H9 (cell line): ENCODE data around the gene PLB1. TPM values are rescaled to one million over a fixed set of nuclear protein-coding genes. Genes with fewer than 3 reads are reported as not detected.

Experiments
- DNase-seq: peaks from one replicate; pipeline ENCODE4 v3.0.0-alpha.2; 2017
- H2AFZ ChIP-seq: one replicate; pipeline ENCODE4 v1.6.1; 2013; ENCODE audit warnings: mild to moderate bottlenecking, low read length, control low read depth, moderate library complexity
- H2AK5ac ChIP-seq: 2 replicates; pipeline ENCODE4 v1.6.1; 2013; ENCODE audit warnings: low read length, control low read depth, mixed read lengths; ENCODE audit not compliant: insufficient read length
- H2BK120ac ChIP-seq: one replicate; pipeline ENCODE4 v1.6.1; 2013; ENCODE audit warnings: low read depth, mild to moderate bottlenecking, low read length, control low read depth, inconsistent platforms; ENCODE audit not compliant: poor library complexity, severe bottlenecking
- H2BK12ac ChIP-seq: 2 replicates; pipeline ENCODE4 v1.6.1; 2013; ENCODE audit warnings: low read length, control low read depth, mixed read lengths, low read depth; ENCODE audit not compliant: insufficient read length
- H2BK15ac ChIP-seq: 2 replicates; pipeline ENCODE4 v1.6.1; 2013; ENCODE audit warnings: low read depth, low read length, control low read depth
- H2BK20ac ChIP-seq: one replicate; pipeline ENCODE4 v1.6.1; 2013; ENCODE audit warnings: low read depth, mild to moderate bottlenecking, low read length, control low read depth, inconsistent platforms; ENCODE audit not compliant: poor library complexity, severe bottlenecking
- H2BK5ac ChIP-seq: 2 replicates; pipeline ENCODE4 v1.6.1; 2013; ENCODE audit warnings: low read length, control low read depth, mixed read lengths; ENCODE audit not compliant: insufficient read length
- H3K14ac ChIP-seq: 2 replicates; pipeline ENCODE4 v1.6.1; 2013; ENCODE audit warnings: low read length, control low read depth; ENCODE audit not compliant: insufficient read depth
- H3K18ac ChIP-seq: 2 replicates; pipeline ENCODE4 v1.6.1; 2013; ENCODE audit warnings: low read depth, mild to moderate bottlenecking, mixed read lengths, low read length, control low read depth; ENCODE audit not compliant: insufficient read length
- H3K23ac ChIP-seq: 2 replicates; pipeline ENCODE4 v1.6.1; 2013; ENCODE audit warnings: low read length, control low read depth, mixed read lengths, low read depth; ENCODE audit not compliant: insufficient read length
- H3K23me2 ChIP-seq: 2 replicates; pipeline ENCODE4 v1.6.1; 2013; ENCODE audit warnings: low read depth, mild to moderate bottlenecking, mixed read lengths, low read length, control low read depth; ENCODE audit not compliant: insufficient read length, poor library complexity, severe bottlenecking
- H3K27ac ChIP-seq: 2 replicates; pipeline ENCODE4 v1.5.1; 2013; ENCODE audit warnings: low read length, control low read depth, mixed read lengths, low read depth; ENCODE audit not compliant: insufficient read length
- H3K27me3 ChIP-seq: 2 replicates; pipeline ENCODE4 v1.6.1; 2013; ENCODE audit warnings: low read length, control low read depth, inconsistent platforms; ENCODE audit not compliant: insufficient read depth
- H3K4ac ChIP-seq: 2 replicates; pipeline ENCODE4 v1.6.1; 2013; ENCODE audit warnings: low read depth, mild to moderate bottlenecking, control low read depth, inconsistent platforms, low read length, moderate library complexity
- H3K4me1 ChIP-seq: 2 replicates; pipeline ENCODE4 v1.6.1; 2013; ENCODE audit warnings: low read length, control low read depth, inconsistent platforms; ENCODE audit not compliant: insufficient read depth
- H3K4me2 ChIP-seq: 2 replicates; pipeline ENCODE4 v1.6.1; 2013; ENCODE audit warnings: low read length, control low read depth, mixed read lengths; ENCODE audit not compliant: insufficient read length, insufficient read depth
- H3K56ac ChIP-seq: 2 replicates; pipeline ENCODE4 v1.6.1; 2013; ENCODE audit warnings: low read depth, mild to moderate bottlenecking, mixed read lengths, low read length, control low read depth; ENCODE audit not compliant: insufficient read length
- H3K79me1 ChIP-seq: 2 replicates; pipeline ENCODE4 v1.6.1; 2013; ENCODE audit warnings: low read depth, mild to moderate bottlenecking, moderate library complexity, low read length, control low read depth, inconsistent platforms; ENCODE audit not compliant: insufficient read depth, poor library complexity, severe bottlenecking
- H3K79me2 ChIP-seq: 2 replicates; pipeline ENCODE4 v1.6.1; 2013; ENCODE audit warnings: low read length, control low read depth, inconsistent platforms; ENCODE audit not compliant: insufficient read depth
- H3K9ac ChIP-seq: 2 replicates; pipeline ENCODE4 v1.6.1; 2013; ENCODE audit warnings: low read length, control low read depth, mixed read lengths; ENCODE audit not compliant: insufficient read length; ENCODE audit errors: extremely low read depth
- H3K9me3 ChIP-seq: one replicate; pipeline ENCODE4 v1.6.1; 2013; ENCODE audit warnings: low read depth, low read length, inconsistent platforms; ENCODE audit not compliant: control insufficient read depth
- H3T11ph ChIP-seq: one replicate; pipeline ENCODE4 v1.6.1; 2013; ENCODE audit warnings: mild to moderate bottlenecking, low read length, control low read depth, inconsistent platforms
- H4K20me1 ChIP-seq: one replicate; pipeline ENCODE4 v1.6.1; 2013; ENCODE audit not compliant: control insufficient read depth, insufficient read length, insufficient read depth
- H4K5ac ChIP-seq: 2 replicates; pipeline ENCODE4 v1.6.1; 2013; ENCODE audit warnings: low read depth, mild to moderate bottlenecking, mixed read lengths, low read length, control low read depth; ENCODE audit not compliant: insufficient read length
- H4K8ac ChIP-seq: replicated peaks from 2 replicates; pipeline ENCODE4 v1.6.1; 2013; ENCODE audit warnings: low read length, control low read depth, mixed read lengths, low read depth; ENCODE audit not compliant: insufficient read length
- H4K91ac ChIP-seq: 2 replicates; pipeline ENCODE4 v1.6.1; 2013; ENCODE audit warnings: low read depth, mild to moderate bottlenecking, moderate library complexity, mixed read lengths, low read length, control low read depth; ENCODE audit not compliant: insufficient read length
- H3K27ac Mint-ChIP-seq, 3 experiments: 2 replicates in 2 of 3; 3 replicates in 1 of 3; pipeline ENCODE4 v1.8.0; 2020 to 2021; ENCODE audit warnings: mixed read lengths in 3 of 3, mild to moderate bottlenecking in 1 of 3, moderate library complexity in 1 of 3
- H3K27me3 Mint-ChIP-seq: 2 replicates; pipeline ENCODE4 v1.8.0; 2021; ENCODE audit warnings: low read depth, mild to moderate bottlenecking, moderate library complexity, mixed read lengths
- H3K36me3 Mint-ChIP-seq, 3 experiments: 2 replicates in 2 of 3; 3 replicates in 1 of 3; pipeline ENCODE4 v1.8.0; 2020 to 2021; ENCODE audit warnings: low read depth in 3 of 3, mixed read lengths in 3 of 3; ENCODE audit not compliant: insufficient read depth in 1 of 3
- H3K4me1 Mint-ChIP-seq, 2 experiments: 2 replicates each; pipeline ENCODE4 v1.8.0; 2020; ENCODE audit warnings: mixed read lengths in 2 of 2
- H3K4me3 Mint-ChIP-seq, 2 experiments: 2 replicates in 1 of 2; 3 replicates in 1 of 2; pipeline ENCODE4 v1.8.0; 2020 to 2021; ENCODE audit warnings: mild to moderate bottlenecking in 2 of 2, mixed read lengths in 2 of 2, moderate library complexity in 1 of 2
- H3K9me3 Mint-ChIP-seq, 2 experiments: 2 replicates in 1 of 2; 3 replicates in 1 of 2; pipeline ENCODE4 v1.8.0; 2020; ENCODE audit warnings: mild to moderate bottlenecking in 2 of 2, mixed read lengths in 2 of 2, moderate library complexity in 1 of 2
- CTCF ChIP-seq: fragments of 200-600 bp; sonication (generic); conservative IDR thresholded peaks from 3 replicates; pipeline ENCODE4 v1.8.0; 2021; ENCODE audit warnings: antibody characterized with exemption, mild to moderate bottlenecking
- WGBS: extraction: QIAGEN DNeasy Blood & Tissue Kit; methylation state at CpG from one replicate; pipeline ENCODE4 v1.1.7; 2013; ENCODE audit warnings: missing lambda C conversion rate, low lambda C conversion rate, mixed read lengths; ENCODE audit not compliant: insufficient read length; ENCODE audit errors: extremely low coverage; 5-methylcytosine and 5-hydroxymethylcytosine counted together
- total RNA-seq: library from RNA; stranded (reverse); gene quantifications from 2 replicates; pipeline ENCODE4 v1.2.1, GENCODE V29; 2021

Gene PLB1
- total RNA-seq, 1 experiment from 2014 or later, result not detected

- Histone ChIP-seq H3K9ac (no peak overlapping the region), H3K56ac (no peak overlapping the region), H2AK5ac (no peak overlapping the region), H3T11ph (no peak overlapping the region), H4K20me1 (no peaks in the 10 kb centered on the region), H3K23ac (no peak overlapping the region), H3K23me2 (no peaks in the 10 kb centered on the region), H4K8ac (no peak overlapping the region), H3K4me2 (no peak overlapping the region), H3K79me2 (no peaks in the 10 kb centered on the region), H3K79me1 (no peaks in the 10 kb centered on the region), H2BK5ac (no peak overlapping the region), H2BK120ac (no peak overlapping the region), H3K18ac (no peak overlapping the region), H3K4ac (no peak overlapping the region), H3K9me3 (no peaks in the 10 kb centered on the region), H3K27me3 (no peaks in the 10 kb centered on the region), H3K4me1 (peaks cover 7% of the 10 kb centered on the region; the same call in 1 of the 2 replicates), H2AFZ (no peak overlapping the region), H2BK20ac (no peak overlapping the region), H3K14ac (no peak overlapping the region), H4K91ac (no peak overlapping the region), H2BK15ac (no peak overlapping the region), H3K27ac (no peak overlapping the region), H4K5ac (no peak overlapping the region), H2BK12ac (no peak overlapping the region)
- WGBS, result no CpG with 5 or more reads among the region's 5 CpGs
- H3K27ac Mint-ChIP-seq, result no peak overlapping the region
- DNase-seq, result no peak
- H3K27me3 Mint-ChIP-seq, result no peaks in the 10 kb centered on the region
- no peak for TF ChIP-seq CTCF
- no peaks in the 10 kb centered on the region for H3K36me3 Mint-ChIP-seq
- H3K4me3 Mint-ChIP-seq, result no peak overlapping the region
- no peaks in the 10 kb centered on the region; a peak in 2 of 5 replicates for H3K9me3 Mint-ChIP-seq
- peaks cover 17 to 25% of the 10 kb centered on the region in 2 experiments for H3K4me1 Mint-ChIP-seq
Measured at GRCh38 chr2:28628987-28629386, 133.1 kb downstream of the PLB1 start.
